SJCRH30 (cell line): ENCODE data around the gene HNRNPL. TPM values are rescaled to one million over a fixed set of nuclear protein-coding genes. Genes with fewer than 3 reads are reported as not detected.
A peak's percentile ranks its signal among the peaks of the same experiment; 100 is the strongest.

Experiments
- DNase-seq, 2 experiments: peaks; one replicate each; pipeline ENCODE4 v3.0.0-alpha.2; 2015 to 2020
- H3K27ac ChIP-seq: fragments of 250-450 bp; sonication (Bioruptor Pico); 2 replicates; pipeline ENCODE4 v1.5.1; 2020; ENCODE audit warnings: mild to moderate bottlenecking, moderate library complexity
- H3K27me3 ChIP-seq: fragments of 250-450 bp; sonication (Bioruptor Pico); 2 replicates; pipeline ENCODE4 v1.5.1; 2020; ENCODE audit warnings: mild to moderate bottlenecking, moderate library complexity
- H3K36me3 ChIP-seq: fragments of 250-450 bp; sonication (Bioruptor Pico); 2 replicates; pipeline ENCODE4 v1.5.1; 2020; ENCODE audit warnings: mild to moderate bottlenecking, moderate library complexity
- H3K4me1 ChIP-seq: fragments of 250-450 bp; sonication (Bioruptor Pico); 2 replicates; pipeline ENCODE4 v1.5.1; 2020; ENCODE audit warnings: mild to moderate bottlenecking, moderate library complexity
- H3K4me3 ChIP-seq: fragments of 250-450 bp; sonication (Bioruptor Pico); 2 replicates; pipeline ENCODE4 v1.5.1; 2020; ENCODE audit warnings: mild to moderate bottlenecking, moderate library complexity
- H3K9me3 ChIP-seq: fragments of 250-450 bp; sonication (Bioruptor Pico); replicated peaks from 2 replicates; pipeline ENCODE4 v1.5.1; 2020; ENCODE audit warnings: mild to moderate bottlenecking, moderate library complexity
- total RNA-seq: library from RNA; depleted of rRNA; stranded (reverse); fragments of >200 nt; shearing (Covaris generic); gene quantifications from 2 replicates; pipeline ENCODE4 v1.2.3, GENCODE V29; 2014

The HNRNPL gene
- total RNA-seq, 1 experiment from 2014 or later, result 471 TPM

DNA sequence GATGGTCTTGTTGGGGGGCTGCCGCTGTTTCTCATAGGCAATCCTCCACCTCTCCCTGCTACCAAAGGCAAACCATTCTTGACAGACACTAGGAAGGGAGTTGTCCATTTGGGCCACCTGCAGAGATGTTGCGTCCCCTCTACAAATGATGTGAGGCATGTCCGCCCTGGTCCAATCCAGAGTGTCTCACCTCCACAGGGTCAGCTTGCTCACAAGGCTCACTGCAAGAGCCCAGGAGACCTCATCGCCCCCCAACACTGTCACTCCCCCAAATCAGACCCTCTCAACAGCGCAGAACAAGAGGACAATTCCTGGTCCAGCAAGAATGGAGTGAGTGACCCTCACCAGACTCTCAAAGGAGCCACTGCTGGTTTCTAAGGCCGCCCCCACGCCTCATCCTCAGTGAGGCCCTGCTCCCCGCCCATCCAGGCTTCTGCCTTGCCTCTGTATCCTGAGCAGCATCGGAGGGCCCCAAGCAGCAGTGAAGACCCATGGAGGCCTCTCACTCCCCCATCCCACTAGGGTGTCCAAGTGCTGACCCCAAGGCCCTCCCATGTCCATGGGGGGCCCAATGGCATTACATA lies 6.5 kb downstream of the HNRNPL start:
- DNase-seq, result no peak
- Histone ChIP-seq H3K4me1 (peaks cover 7% of the 10 kb centered on the region; the same call in 1 of the 2 replicates), H3K36me3 (peaks cover 98% of the 10 kb centered on the region), H3K27ac (no peak overlapping the region), H3K27me3 (no peaks in the 10 kb centered on the region), H3K4me3 (no peak overlapping the region), H3K9me3 (no peaks in the 10 kb centered on the region)

DNA sequence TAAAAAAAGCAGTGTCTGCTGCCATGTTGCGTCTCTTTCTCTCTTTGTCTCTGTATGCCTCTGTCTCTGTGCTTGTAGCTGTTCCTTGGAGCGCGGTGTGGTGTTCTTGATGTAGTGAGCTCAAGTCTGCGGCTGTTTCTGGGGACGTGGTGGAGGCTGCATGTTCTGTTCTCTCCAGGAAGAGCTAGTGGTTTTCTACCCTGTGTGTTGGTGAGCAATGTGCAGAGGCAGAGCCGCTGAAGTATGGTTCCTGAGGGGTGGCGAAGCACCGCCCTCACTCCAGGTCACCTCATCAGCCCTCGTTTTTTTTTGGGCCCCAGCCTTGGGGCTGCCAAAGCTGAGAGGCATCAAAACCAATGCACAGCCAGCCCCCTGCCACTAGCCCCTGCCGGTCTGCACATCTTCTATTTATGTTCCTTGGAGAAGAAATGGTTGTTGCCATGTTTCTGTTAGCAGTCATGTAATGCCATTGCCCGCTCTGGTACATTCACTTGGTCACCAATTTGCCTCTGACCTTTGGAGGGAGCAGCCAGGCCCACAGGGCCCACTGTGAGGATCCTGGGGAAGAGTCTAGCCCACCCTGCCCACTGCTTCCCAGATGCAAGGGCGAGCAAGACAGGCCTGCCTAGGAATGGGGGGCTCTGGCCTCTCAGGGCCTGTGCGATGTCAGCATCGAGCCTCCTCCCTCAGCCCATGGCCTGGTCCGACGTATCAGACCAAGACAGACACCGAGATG lies 7.2 kb downstream of the HNRNPL start:
- Histone ChIP-seq H3K27me3 (no peaks in the 10 kb centered on the region), H3K36me3 (peaks cover 98% of the 10 kb centered on the region), H3K4me3 (no peak overlapping the region), H3K27ac (no peak overlapping the region), H3K9me3 (no peaks in the 10 kb centered on the region), H3K4me1 (peaks cover under 1% of the 10 kb centered on the region; the same call in 1 of the 2 replicates)
- DNase-seq, result peak in 1 of 2 experiments; percentile 9

DNA sequence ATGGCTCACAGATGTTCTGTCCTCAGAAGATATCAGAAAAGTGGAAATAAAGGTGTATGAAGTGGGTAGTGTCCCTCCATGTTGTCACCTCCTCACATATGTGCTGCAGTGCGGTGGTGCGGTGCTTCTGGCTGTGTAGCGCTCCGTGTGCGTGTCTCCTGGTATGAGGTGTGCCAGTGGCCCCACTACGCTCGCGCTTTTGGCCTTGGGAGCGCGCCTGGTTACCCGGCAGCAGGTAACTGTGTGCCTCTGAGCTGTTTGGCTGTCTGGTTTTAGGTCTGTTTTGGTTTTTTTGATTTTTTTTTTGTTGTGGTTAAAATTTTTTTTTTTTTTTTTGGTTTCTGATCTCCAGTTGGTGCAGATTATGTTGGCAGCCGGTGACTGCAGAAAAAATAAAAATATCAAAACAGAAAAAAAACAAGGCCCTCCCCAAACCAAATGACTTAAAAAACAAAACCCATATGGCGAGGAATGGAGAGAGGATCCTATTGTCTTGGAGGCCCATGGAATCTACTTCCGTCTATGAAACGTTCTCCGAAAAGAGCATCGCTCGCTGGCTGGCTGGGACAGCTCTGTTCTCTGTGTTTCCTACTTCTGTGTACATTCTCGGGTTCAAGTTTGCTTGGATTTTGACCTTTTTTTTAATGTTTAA lies 7.9 kb downstream of the HNRNPL start:
- H3K27ac ChIP-seq, result no peak overlapping the region

DNA sequence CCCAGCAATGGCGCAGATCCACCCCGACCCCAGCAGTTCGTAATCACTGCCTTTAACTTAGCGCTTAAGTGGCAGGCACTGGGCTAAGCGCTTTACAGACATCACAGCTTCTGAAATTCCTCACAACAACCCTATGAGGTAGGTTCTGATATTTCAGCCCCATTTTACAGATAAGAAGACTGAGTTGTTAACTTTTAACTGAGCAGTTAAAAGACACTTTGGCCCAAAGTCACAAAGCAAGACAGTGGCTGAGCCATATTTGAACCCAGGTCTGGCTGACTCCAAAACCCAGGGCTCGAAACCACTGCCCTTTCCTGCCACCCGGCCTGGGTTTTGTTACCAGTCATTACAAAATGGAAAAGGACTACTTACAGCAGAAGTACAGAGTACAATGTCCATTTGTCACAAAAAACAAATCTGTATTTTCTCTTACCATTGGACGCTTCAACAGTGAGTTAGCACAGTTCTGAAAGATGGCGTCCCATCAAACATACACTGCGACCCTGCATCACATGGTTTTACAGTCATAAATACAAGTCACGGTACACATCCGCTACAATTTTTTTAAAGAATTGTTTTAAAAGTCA lies 8.5 kb downstream of the HNRNPL start:
- no peaks in the 10 kb centered on the region for H3K27me3 ChIP-seq
- H3K36me3 ChIP-seq, result peaks cover 97% of the 10 kb centered on the region
- H3K27ac ChIP-seq, result no peak overlapping the region
- H3K4me3 ChIP-seq, result no peak overlapping the region
- no peak for DNase-seq
- H3K4me1 ChIP-seq, result no peaks in the 10 kb centered on the region
- no peaks in the 10 kb centered on the region for H3K9me3 ChIP-seq

More for the DNA sequence above, 7.9 kb downstream of the HNRNPL start:
- no peak for DNase-seq
- Histone ChIP-seq H3K36me3 (peaks cover 98% of the 10 kb centered on the region), H3K4me3 (no peak overlapping the region), H3K4me1 (no peaks in the 10 kb centered on the region), H3K27me3 (no peaks in the 10 kb centered on the region), H3K9me3 (no peaks in the 10 kb centered on the region)

DNA sequence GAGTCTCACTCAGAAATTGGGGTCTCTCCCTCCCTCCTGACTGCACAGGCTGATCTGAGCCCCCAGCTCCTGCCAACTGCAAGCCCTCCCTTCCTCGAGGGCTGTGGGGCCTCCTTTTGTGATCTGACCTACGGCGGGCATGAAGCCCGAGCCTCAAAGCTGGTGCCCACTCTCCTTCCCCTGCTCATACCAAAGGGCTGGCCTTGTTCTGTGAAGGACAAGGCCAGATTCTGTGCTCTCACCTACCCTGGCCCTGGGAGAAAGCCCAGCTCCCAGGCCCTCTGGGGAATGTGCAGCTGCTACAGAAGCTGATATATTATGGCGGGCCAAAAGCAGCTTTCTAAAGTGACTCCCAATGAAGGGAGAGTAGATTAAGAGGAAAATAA lies 9.2 kb downstream of the HNRNPL start:
- H3K4me3 ChIP-seq, result no peak overlapping the region
- H3K36me3 ChIP-seq, result peaks cover 96% of the 10 kb centered on the region
- H3K9me3 ChIP-seq, result no peaks in the 10 kb centered on the region
- no peak overlapping the region for H3K27ac ChIP-seq
- H3K4me1 ChIP-seq, result no peaks in the 10 kb centered on the region
- no peaks in the 10 kb centered on the region for H3K27me3 ChIP-seq
- DNase-seq, result peak in 1 of 2 experiments; percentile 30

DNA sequence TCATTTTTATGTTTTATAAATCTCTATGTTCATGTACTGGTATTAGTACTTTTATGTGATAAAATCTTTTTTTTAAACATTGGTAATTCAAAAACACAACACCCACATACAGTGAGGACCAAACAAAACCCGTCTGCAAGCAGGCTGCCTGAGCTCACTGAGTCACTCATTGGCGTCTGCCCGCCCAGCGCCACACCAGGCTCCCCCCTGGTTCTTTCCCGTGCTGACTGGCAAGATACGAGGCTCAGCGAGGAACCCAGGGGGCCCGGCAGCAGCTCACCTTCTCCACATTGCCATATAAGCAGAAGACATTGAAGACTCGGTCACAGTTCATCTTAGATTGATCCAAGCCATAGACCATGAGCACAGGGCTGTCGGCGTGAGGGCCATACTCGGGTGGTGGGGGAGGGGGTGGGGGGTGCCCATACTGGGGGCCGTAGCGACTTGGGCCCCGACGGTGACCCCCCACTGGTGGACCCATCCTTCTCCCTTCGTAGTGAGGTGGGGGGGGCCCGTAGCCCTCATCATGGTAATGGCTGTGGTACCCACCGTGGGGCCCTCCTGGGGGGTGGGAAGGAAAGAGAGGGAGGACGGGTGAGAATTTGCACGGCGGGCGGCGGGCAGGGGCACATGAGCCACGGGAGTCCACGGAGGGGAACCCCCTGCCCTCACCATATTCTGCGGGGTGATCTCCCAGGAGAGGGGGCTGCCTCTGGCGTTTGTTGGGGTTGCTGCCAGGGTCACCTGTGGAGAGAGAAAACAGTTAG lies 9.8 kb downstream of the HNRNPL start:
- no peaks in the 10 kb centered on the region for H3K9me3 ChIP-seq
- no peak for DNase-seq
- H3K4me1 ChIP-seq, result no peaks in the 10 kb centered on the region
- H3K36me3 ChIP-seq, result peaks cover 94% of the 10 kb centered on the region
- H3K27ac ChIP-seq, result no peak overlapping the region
- no peaks in the 10 kb centered on the region for H3K27me3 ChIP-seq
- H3K4me3 ChIP-seq, result no peak overlapping the region

DNA sequence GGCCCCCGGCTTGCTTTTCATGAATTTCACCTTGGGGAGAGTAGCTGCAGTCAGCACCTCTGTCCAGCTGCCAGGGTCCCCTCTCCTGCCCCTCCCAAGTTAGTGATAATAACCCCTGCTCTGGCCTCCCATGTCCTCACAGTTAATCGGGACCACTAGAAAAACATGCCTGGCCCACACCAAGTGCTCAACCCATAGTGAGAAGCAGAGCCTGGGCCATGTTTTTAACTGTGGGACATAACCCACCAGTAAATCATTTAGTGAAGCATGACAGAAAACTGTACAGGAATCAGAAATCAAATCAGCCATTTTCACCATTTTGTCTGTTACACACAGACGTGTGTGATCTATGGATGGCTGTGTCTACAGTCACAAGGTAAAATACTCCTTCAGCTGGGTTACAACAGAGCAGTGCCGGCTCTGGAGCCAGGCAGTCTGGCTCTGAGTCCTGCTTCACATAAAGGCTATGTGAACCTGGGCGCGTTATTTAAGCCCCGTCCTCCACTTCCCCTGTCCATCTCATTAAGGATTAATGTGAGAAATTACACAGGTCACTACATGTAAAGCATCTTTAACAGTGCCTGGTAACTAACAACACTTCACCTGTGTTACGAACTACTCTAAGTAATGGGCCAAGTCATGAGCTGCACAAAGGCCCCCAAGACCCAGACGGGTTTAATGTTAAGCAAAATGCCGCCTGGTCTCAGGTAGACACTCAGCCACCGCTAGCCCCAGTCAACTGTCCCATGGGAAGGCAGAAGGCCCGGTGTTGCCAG lies 10.6 kb downstream of the HNRNPL start:
- no peaks in the 10 kb centered on the region for H3K9me3 ChIP-seq

DNA sequence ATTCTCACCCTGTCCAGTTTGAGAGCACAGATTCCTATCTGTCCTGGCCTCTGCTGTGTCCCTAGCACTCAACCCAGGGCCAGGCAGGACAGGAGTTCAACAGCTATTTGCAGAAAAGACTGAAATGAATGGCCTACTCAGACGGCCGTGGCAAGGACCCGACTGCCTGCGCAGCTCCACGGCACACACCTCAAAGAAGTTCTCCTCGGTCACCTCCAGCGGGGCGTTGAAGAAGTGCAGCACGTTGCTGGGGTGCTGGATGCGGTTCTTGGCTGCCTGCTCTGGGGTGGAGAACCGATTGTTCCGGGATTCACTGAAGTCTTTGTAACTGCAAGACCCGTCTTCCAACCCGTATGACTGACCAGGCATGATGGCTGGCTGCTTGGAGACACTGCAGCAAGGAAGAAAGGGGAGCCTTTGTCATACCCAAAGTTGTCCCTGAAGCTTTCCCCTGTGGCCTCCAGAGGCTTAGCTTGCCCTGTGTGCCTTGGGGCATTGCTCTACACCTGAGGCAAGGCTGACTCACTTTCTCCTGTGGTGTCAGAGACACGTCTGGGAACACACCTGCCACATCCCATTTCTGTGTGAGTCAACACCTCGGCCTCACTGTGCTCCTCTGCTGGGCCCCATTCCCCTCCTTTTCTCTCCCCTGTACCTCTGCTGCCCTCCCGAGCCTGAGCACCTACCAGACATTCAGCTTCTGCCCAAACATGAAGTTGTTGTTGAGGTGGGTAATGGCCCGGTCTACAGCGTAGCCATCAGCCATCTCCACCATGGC lies 11.4 kb downstream of the HNRNPL start:
- Histone ChIP-seq H3K36me3 (peaks cover 78% of the 10 kb centered on the region), H3K27me3 (no peaks in the 10 kb centered on the region), H3K9me3 (no peaks in the 10 kb centered on the region), H3K4me3 (no peak overlapping the region), H3K4me1 (no peaks in the 10 kb centered on the region), H3K27ac (no peak overlapping the region)
- DNase-seq, result peak in 1 of 2 experiments; percentile 13

More for the DNA sequence above, 10.6 kb downstream of the HNRNPL start:
- no peak overlapping the region for H3K27ac ChIP-seq
- H3K4me1 ChIP-seq, result no peaks in the 10 kb centered on the region
- DNase-seq, result no peak
- H3K36me3 ChIP-seq, result peaks cover 86% of the 10 kb centered on the region
- no peak overlapping the region for H3K4me3 ChIP-seq
- no peaks in the 10 kb centered on the region for H3K27me3 ChIP-seq

DNA sequence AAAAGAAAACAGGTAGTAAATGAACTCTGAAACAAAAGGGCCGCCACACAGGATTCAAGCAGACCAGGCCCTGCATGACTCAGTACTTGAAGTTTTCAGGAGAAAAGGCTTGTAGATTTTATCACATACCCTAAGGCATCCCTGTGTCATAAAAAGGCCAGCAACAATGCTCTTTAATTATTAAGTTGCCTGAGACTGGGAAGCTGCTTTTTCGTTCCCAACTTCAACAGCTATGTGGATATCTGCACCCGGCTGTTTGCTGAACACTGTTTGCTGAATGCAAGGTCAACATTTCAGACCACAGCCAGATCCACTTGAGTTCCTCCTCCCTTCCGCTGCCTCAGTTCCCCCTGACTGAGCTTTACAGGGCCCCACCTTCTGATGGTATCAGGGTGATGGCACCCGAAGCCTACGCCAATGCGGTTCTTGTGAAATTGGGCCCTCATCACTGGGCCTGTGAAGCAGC lies 12.1 kb downstream of the HNRNPL start:
- H3K9me3 ChIP-seq, result no peaks in the 10 kb centered on the region
- H3K27me3 ChIP-seq, result no peaks in the 10 kb centered on the region
- no peak for DNase-seq
- H3K4me1 ChIP-seq, result peaks cover 3% of the 10 kb centered on the region; the same call in 1 of the 2 replicates
- H3K4me3 ChIP-seq, result no peak overlapping the region
- H3K27ac ChIP-seq, result no peak overlapping the region
- H3K36me3 ChIP-seq, result peaks cover 71% of the 10 kb centered on the region

DNA sequence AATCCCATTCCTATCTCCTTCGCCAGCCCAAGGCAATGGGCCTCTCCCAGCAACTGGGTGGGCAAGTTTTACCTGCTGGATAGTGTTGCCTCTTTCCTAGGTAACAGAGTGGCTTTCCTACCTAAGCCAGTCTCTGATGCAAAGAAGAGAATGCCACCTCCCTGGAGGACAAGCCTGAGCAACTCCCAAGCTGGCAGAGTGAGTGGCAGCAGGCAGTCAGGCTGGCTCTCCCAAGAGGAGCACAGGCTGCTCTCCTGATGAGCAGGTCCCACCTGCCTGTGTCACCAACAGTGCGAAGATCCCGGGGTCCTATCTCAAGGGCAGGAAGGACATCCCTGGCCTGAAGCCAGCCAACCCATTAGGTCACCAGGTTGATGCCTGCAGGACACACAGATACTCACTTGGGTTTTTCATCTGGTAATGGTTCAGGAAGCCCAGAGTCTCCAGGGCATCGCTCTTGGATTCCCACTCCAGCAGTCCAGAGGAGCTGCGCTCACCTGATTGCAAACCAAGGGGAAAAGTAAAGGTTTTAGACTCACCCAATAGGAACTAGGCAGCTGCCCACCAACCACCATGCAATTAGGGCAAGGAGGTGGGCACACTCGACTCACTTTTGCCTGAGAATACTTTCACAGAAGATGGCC lies 12.7 kb downstream of the HNRNPL start:
- DNase-seq, result peak in 1 of 2 experiments; percentile 22
- peaks cover 9% of the 10 kb centered on the region for H3K4me1 ChIP-seq
- no peaks in the 10 kb centered on the region for H3K9me3 ChIP-seq
- peaks cover 65% of the 10 kb centered on the region for H3K36me3 ChIP-seq
- H3K27me3 ChIP-seq, result no peaks in the 10 kb centered on the region
- H3K27ac ChIP-seq, result no peak overlapping the region
- H3K4me3 ChIP-seq, result no peak overlapping the region

DNA sequence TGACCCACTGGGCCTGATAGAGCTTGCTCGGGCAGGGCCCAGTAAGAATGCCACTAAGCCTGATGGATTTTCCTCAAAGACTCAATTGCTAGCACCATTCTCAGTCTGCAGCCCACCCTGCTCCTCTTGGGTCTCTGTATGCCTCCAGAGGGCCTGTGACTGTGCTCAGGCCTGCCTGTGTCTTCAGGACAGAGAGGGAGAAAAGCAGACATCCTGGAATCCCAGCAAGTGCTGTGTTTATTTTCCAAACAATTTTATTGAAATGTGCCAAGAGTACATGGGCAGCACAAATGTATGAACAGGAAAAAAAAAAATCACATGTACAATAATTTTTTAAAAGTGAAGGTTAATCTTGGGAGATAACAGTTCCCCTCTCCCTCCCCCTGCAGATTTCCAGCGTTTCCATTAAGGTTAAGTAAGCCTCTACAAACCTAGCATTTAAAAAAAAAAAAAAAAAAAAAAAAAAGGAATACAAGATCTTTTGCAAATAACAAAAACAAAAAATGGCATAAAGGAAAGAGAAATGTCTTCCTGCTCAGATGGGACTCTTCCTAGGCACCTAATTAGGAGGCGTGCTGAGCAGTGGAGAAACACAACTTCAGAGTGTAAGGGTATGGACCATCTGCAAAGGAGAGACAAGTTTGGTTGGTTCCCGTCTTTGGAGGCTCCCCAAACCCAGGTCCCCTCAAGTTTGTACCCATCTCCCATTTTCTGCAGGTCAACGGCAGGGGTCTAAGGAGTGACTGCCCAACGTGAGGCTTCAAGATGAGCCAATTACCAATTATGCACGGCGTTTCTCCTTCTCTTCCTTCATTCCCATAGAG lies 13.4 kb downstream of the HNRNPL start:
- H3K9me3 ChIP-seq, result no peaks in the 10 kb centered on the region
- H3K36me3 ChIP-seq, result peaks cover 58% of the 10 kb centered on the region
- no peak for DNase-seq
- H3K4me1 ChIP-seq, result peaks cover 10% of the 10 kb centered on the region
- H3K27me3 ChIP-seq, result no peaks in the 10 kb centered on the region
- H3K4me3 ChIP-seq, result no peak overlapping the region
- H3K27ac ChIP-seq, result no peak overlapping the region

DNA sequence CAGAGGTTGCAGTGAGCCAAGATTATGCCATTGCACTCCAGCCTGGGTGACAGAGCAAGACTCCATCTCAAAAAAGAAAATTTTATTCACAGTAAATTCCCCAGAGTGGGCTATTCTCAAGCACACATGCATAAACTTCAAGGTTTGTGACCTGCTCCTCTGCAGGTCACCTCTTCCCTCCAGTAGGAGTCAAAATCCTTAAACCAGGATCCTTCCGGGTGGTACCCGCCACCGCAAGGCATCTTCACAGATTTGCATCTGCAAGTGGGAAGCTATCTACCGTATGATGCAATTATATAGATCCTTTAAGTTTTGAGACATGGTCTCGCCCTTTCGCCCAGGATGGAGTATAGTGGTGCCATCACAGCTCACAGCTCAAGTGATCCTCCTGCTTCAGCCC lies 15.2 kb downstream of the HNRNPL start:
- Histone ChIP-seq H3K9me3 (no peaks in the 10 kb centered on the region), H3K4me3 (no peak overlapping the region), H3K27ac (no peak overlapping the region), H3K27me3 (no peaks in the 10 kb centered on the region), H3K4me1 (peaks cover 10% of the 10 kb centered on the region), H3K36me3 (peaks cover 46% of the 10 kb centered on the region)
- no peak for DNase-seq
